Glutamatergic neuron (in vitro differentiated cells): ENCODE results near the gene MGAT5B. TPM values are rescaled to one million over a fixed set of nuclear protein-coding genes. Genes with fewer than 3 reads are reported as not detected.

Experiments
- DNase-seq: peaks from one replicate; pipeline ENCODE4 v3.0.0; 2022
- H3K27ac Mint-ChIP-seq: one replicate; pipeline ENCODE4 v1.8.0; 2020; ENCODE audit warnings: mild to moderate bottlenecking, mixed read lengths, inconsistent platforms; ENCODE audit not compliant: unreplicated experiment
- H3K27me3 Mint-ChIP-seq: one replicate; pipeline ENCODE4 v1.8.0; 2020; ENCODE audit warnings: mild to moderate bottlenecking, moderate library complexity, mixed read lengths, inconsistent platforms; ENCODE audit not compliant: unreplicated experiment
- H3K36me3 Mint-ChIP-seq: one replicate; pipeline ENCODE4 v1.8.0; 2020; ENCODE audit warnings: mild to moderate bottlenecking, mixed read lengths, inconsistent platforms; ENCODE audit not compliant: unreplicated experiment
- H3K4me1 Mint-ChIP-seq: one replicate; pipeline ENCODE4 v1.8.0; 2020; ENCODE audit warnings: mild to moderate bottlenecking, low read depth, mixed read lengths, inconsistent platforms; ENCODE audit not compliant: unreplicated experiment
- H3K4me3 Mint-ChIP-seq: one replicate; pipeline ENCODE4 v1.8.0; 2020; ENCODE audit warnings: mild to moderate bottlenecking, mixed read lengths, inconsistent platforms; ENCODE audit not compliant: unreplicated experiment
- H3K9me3 Mint-ChIP-seq: one replicate; pipeline ENCODE4 v1.8.0; 2020; ENCODE audit warnings: mild to moderate bottlenecking, moderate library complexity, mixed read lengths, inconsistent platforms; ENCODE audit not compliant: unreplicated experiment
- CTCF ChIP-seq: fragments of 200-600 bp; sonication (generic); IDR thresholded peaks from one replicate; pipeline ENCODE4 v1.5.0; 2021; ENCODE audit not compliant: partially characterized antibody, unreplicated experiment
- total RNA-seq: library from RNA; stranded (reverse); fragmentation: NEBNext Ultra II Directional; extraction: Animal tissue kit (Norgen Biotek cat#: 25700); gene quantifications from one replicate; pipeline ENCODE4 v1.2.1, GENCODE V29; 2021; ENCODE audit not compliant: unreplicated experiment

Gene MGAT5B
- total RNA-seq, 1 donor from 2014 or later, result 22.9 TPM

GRCh38 chr17:76879254-76879653 lies 11.1 kb downstream of the MGAT5B start:
- Mint-ChIP-seq H3K4me1 (peaks cover 1% of the 10 kb centered on the region), H3K36me3 (peaks cover 8% of the 10 kb centered on the region), H3K27me3 (peaks cover 3% of the 10 kb centered on the region), H3K4me3 (no peak overlapping the region), H3K9me3 (peaks cover 3% of the 10 kb centered on the region), H3K27ac (no peak overlapping the region)
- TF ChIP-seq CTCF, result no peak
- no peak for DNase-seq

GRCh38 chr17:76879691-76880090 lies 11.5 kb downstream of the MGAT5B start:
- TF ChIP-seq CTCF, result no peak
- Mint-ChIP-seq H3K4me3 (no peak overlapping the region), H3K36me3 (peaks cover 8% of the 10 kb centered on the region), H3K4me1 (peaks cover 1% of the 10 kb centered on the region), H3K27ac (no peak overlapping the region), H3K9me3 (peaks cover 3% of the 10 kb centered on the region), H3K27me3 (peaks cover 3% of the 10 kb centered on the region)
- no peak for DNase-seq

GRCh38 chr17:76880268-76880667 lies 12.1 kb downstream of the MGAT5B start:
- Mint-ChIP-seq H3K4me3 (no peak overlapping the region), H3K36me3 (peaks cover 6% of the 10 kb centered on the region), H3K27ac (no peak overlapping the region), H3K9me3 (peaks cover 3% of the 10 kb centered on the region), H3K4me1 (peaks cover 6% of the 10 kb centered on the region), H3K27me3 (peaks cover 5% of the 10 kb centered on the region)
- TF ChIP-seq CTCF, result no peak
- no peak for DNase-seq

GRCh38 chr17:76880971-76881370 lies 12.8 kb downstream of the MGAT5B start:
- Mint-ChIP-seq H3K27ac (no peak overlapping the region), H3K9me3 (no peaks in the 10 kb centered on the region), H3K4me3 (peak overlapping the region; percentile 43), H3K4me1 (peaks cover 13% of the 10 kb centered on the region), H3K36me3 (no peaks in the 10 kb centered on the region), H3K27me3 (peaks cover 2% of the 10 kb centered on the region)
- TF ChIP-seq CTCF, result no peak
- DNase-seq, result no peak

GRCh38 chr17:76881408-76881807 lies 13.2 kb downstream of the MGAT5B start:
- H3K4me1 Mint-ChIP-seq, result peaks cover 14% of the 10 kb centered on the region
- peak overlapping the region; percentile 43 for H3K4me3 Mint-ChIP-seq
- H3K27me3 Mint-ChIP-seq, result peaks cover 2% of the 10 kb centered on the region
- TF ChIP-seq CTCF, result no peak
- H3K27ac Mint-ChIP-seq, result no peak overlapping the region
- DNase-seq, result no peak
- no peaks in the 10 kb centered on the region for H3K9me3 Mint-ChIP-seq
- no peaks in the 10 kb centered on the region for H3K36me3 Mint-ChIP-seq
